K562 (cell line): ENCODE measurements around the gene IPO13. TPM values are rescaled to one million over a fixed set of nuclear protein-coding genes. Genes with fewer than 3 reads are reported as not detected.
A peak's percentile ranks its signal among the peaks of the same experiment; 100 is the strongest.

Source experiments
- ARNT ChIP-seq, 2 experiments: fragments of 450-650 bp; IDR thresholded peaks; 2 replicates each; pipeline ENCODE4 v1.6.1; 2016; ENCODE audit warnings: mild to moderate bottlenecking in 1 of 2
- CTCFL ChIP-seq: IDR thresholded peaks from 2 replicates; pipeline ENCODE4 v1.6.1; 2011; ENCODE audit warnings: borderline replicate concordance, low read depth, mild to moderate bottlenecking, moderate library complexity, low read length; ENCODE audit not compliant: insufficient read depth, poor library complexity, severe bottlenecking
- DDX20 ChIP-seq: fragments of 450-650 bp; IDR thresholded peaks from 2 replicates; pipeline ENCODE4 v1.6.1; 2016; ENCODE audit warnings: missing genetic modification characterization, low read depth, mild to moderate bottlenecking, missing compliant biosample characterization, moderate library complexity
- ELF4 ChIP-seq: fragments of 450-650 bp; formaldehyde crosslinking; IDR thresholded peaks from 2 replicates; pipeline ENCODE4 v1.4.0; 2022; ENCODE audit warnings: missing genetic modification characterization
- HDAC8 ChIP-seq: fragments of 450-650 bp; IDR thresholded peaks from 2 replicates; pipeline ENCODE4 v1.6.1; 2016; ENCODE audit warnings: mild to moderate bottlenecking, missing genetic modification characterization, moderate library complexity, missing compliant biosample characterization
- HLTF ChIP-seq: fragments of 450-650 bp; IDR thresholded peaks from 2 replicates; pipeline ENCODE4 v1.6.1; 2016
- KLF10 ChIP-seq: fragments of 250-450 bp; sonication (Bioruptor Pico); IDR thresholded peaks from 2 replicates; pipeline ENCODE4 v1.6.1; 2021; ENCODE audit warnings: matching md5 sums
- MITF ChIP-seq: IDR thresholded peaks from 2 replicates; pipeline ENCODE4 v1.6.1; 2014; ENCODE audit warnings: antibody characterized with exemption
- NFE2 ChIP-seq: IDR thresholded peaks from 2 replicates; pipeline ENCODE4 v1.6.1; 2014; ENCODE audit warnings: antibody characterized with exemption, low read depth
- NUFIP1 ChIP-seq: fragments of 450-650 bp; IDR thresholded peaks from 2 replicates; pipeline ENCODE4 v1.6.1; 2018; ENCODE audit not compliant: partially characterized antibody
- PCBP2 ChIP-seq: fragments of 200-400 bp; formaldehyde crosslinking; IDR thresholded peaks from 2 replicates; pipeline ENCODE4 v1.6.1; 2018; ENCODE audit warnings: low read length, low read depth, mild to moderate bottlenecking, moderate library complexity; ENCODE audit not compliant: poor library complexity, severe bottlenecking
- POLR3G ChIP-seq: IDR thresholded peaks from 2 replicates; pipeline ENCODE4 v1.6.1; 2011; ENCODE audit not compliant: insufficient read length, insufficient replicate concordance; ENCODE audit errors: extremely low read depth
- SMARCE1 ChIP-seq: fragments of 450-650 bp; IDR thresholded peaks from 2 replicates; pipeline ENCODE4 v1.7.1; 2016; ENCODE audit warnings: mild to moderate bottlenecking
- TCF7L2 ChIP-seq: fragments of 150-350 bp; IDR thresholded peaks from 2 replicates; pipeline ENCODE4 v1.6.1; 2016; ENCODE audit warnings: low read depth, mild to moderate bottlenecking, low read length, moderate library complexity
- ZBTB34 ChIP-seq: fragments of 250-450 bp; sonication (Bioruptor Pico); IDR thresholded peaks from 2 replicates; pipeline ENCODE4 v1.8.0; 2021; ENCODE audit warnings: mild to moderate bottlenecking, moderate library complexity
- ZFPM2 ChIP-seq: fragments of 250-450 bp; sonication (Bioruptor Pico); IDR thresholded peaks from 2 replicates; pipeline ENCODE4 v1.5.1; 2022; ENCODE audit warnings: mild to moderate bottlenecking
- ZNF354B ChIP-seq: fragments of 250-450 bp; sonication (Bioruptor Pico); IDR thresholded peaks from 2 replicates; pipeline ENCODE4 v1.4.0; 2020
- ZNF41 ChIP-seq: fragments of 250-450 bp; sonication (Bioruptor Pico); conservative IDR thresholded peaks from 2 replicates; pipeline ENCODE4 v1.4.0; 2020; ENCODE audit warnings: mild to moderate bottlenecking
- ZNF444 ChIP-seq: fragments of 250-450 bp; sonication (Bioruptor Pico); IDR thresholded peaks from 2 replicates; pipeline ENCODE4 v1.4.0; 2020; ENCODE audit warnings: mild to moderate bottlenecking, moderate library complexity
- ZNF57 ChIP-seq: fragments of 450-650 bp; formaldehyde crosslinking; IDR thresholded peaks from 2 replicates; pipeline ENCODE4 v1.4.0; 2020; ENCODE audit warnings: mild to moderate bottlenecking, moderate library complexity
- polyA plus RNA-seq, 8 experiments: library from polyadenylated mRNA; depleted of rRNA in 4 of 8; stranded (reverse) in 5 of 8; unstranded in 3 of 8; fragments of >200 nt; fragmentation: Nextera tagmentation in 2 of 8; fragmentation: Illumina TruSeq in 1 of 8; extraction: Ambion mirVana in 2 of 8; extraction: Trizol in 1 of 8; gene quantifications; 2 replicates each; pipeline versions ENCODE4 v1.2.1 to v1.2.3, GENCODE V29; 2011 to 2014; ENCODE audit warnings: inconsistent platforms in 1 of 8, missing spikeins in 1 of 8
- total RNA-seq, 7 experiments: library from RNA; depleted of rRNA in 6 of 7; stranded (reverse); fragments of >200 nt in 6 of 7; fragmentation: Illumina TruSeq in 2 of 7; extraction: Trizol in 2 of 7; gene quantifications; 2 replicates each; pipeline versions ENCODE4 v1.2.1 to v1.2.3, GENCODE V29; 2011 to 2021; ENCODE audit warnings: low replicate concordance in 1 of 7

Gene IPO13
- total and polyA plus RNA-seq, 9 of the 15 experiments (the other 6 are each of a cell fraction or from before 2014, with no cell fraction given) = 7.0 to 30.8 (median 16.2) TPM

GRCh38 chr1:43974443-43975248 is 27.9 kb downstream of the IPO13 start, which contains the start of gene ATP6V0B (continued):
- TF ChIP-seq HDAC8 (tag) (no peak), POLR3G (no peak), ELF4 (CRISPR knock-in tag) (no peak; the same call in 1 of the 2 replicates), NFE2 (peak; percentile 59), DDX20 (tag) (no peak), TCF7L2 (no peak), MITF (peak; percentile 97), ZNF57 (CRISPR knock-in tag) (no peak), ZFPM2 (CRISPR knock-in tag) (no peak), HLTF (no peak), SMARCE1 (no peak), ARNT (IDR thresholded peaks at IDR 0.05) (no peak), ZNF354B (CRISPR knock-in tag) (no peak), ZNF41 (no peak), ZBTB34 (CRISPR knock-in tag) (no peak), CTCFL (peak; percentile 61), ZNF444 (CRISPR knock-in tag) (0 out of 2 replicates have a peak, but pooled peaks have one; percentile 23), PCBP2 (no peak), NUFIP1 (no peak), KLF10 (no peak)
